HG03135 (cell line): Measurements from ENCODE around the gene NFYC.

Experiments
- ATAC-seq: cut with Tn5 transposase; IDR thresholded peaks from one replicate; pipeline ENCODE4 v1.9.1; 2021; ENCODE audit warnings: mild to moderate bottlenecking, moderate library complexity; ENCODE audit not compliant: unreplicated experiment

The NFYC gene

DNA sequence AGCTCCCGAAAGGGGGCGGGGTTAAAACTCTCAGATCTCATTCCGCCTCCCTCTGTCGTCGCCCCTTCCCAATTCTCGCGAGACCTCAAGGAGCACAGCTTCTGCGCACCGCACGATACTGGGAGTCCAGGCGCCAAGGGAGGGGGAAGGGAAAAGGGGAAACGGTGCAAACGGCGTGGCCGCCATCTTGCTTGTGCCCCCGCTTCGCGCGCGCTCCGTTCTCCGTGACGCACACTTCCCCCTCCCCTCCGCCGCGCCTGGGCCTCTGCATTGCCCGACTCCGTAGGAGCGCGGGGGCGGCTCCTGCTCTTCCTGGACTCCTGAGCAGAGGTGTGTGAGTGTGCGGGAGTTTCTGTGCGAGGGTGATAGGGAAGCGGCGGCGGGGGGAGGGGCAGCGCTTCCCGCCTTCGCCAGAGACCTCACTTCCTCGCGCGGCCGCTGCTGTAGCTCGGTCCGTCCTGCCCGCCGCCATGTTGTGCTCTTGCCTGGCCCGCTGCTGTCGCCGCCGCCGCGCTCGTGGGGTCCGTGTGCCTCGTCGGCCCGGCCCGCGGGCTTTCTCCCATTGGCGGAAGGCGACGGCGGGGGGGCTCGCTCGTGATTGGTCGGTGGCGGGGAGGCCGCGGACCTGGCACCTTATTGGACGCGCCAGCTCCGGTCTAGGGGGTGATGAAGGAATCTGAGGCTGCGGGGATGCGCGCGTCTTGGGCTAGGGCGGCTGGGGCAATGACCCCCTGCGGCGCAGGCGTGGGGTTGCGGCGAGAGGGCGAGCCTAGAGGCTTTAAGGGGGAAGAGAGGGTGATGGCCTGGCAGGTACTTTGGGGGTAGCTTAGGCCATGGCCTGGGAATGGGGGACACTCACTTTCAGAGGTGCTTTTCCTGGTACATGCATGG is at the start of gene NFYC:
Gene NFYC, plus strand, starts transcription at position 167 of the 891 bp plus-strand sequence. CDS start 47,140 bp downstream, outside the sequence.
- ATAC-seq: peak; percentile 74

DNA sequence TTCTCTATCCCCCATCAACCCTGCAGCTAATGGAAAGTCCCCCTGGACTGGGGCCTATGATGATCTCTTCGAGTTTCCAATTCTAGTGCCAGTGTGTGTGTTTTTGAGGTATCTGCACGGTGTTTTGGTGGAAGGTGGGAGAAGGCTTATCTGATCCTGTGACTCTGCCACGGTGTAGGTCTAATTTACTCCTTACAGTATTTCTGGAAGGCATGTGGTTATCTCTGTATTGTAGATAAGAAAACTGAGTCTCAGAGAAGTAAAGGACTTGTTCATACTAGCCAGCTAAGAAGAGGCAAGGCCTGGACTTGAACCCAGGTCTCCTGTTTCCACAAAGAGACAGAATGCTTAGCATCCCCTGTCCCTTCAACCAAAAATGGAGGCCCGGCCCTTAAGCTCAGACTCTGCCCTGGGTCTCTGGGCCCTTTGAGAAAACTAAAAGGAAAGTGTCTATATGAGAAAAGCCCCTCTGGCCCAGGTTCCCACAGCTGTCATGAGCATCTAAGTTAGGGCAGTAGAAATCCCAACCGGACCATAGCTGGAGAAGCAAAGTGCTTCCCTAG is 46.3 kb upstream of the NFYC start:
- no peak for ATAC-seq

DNA sequence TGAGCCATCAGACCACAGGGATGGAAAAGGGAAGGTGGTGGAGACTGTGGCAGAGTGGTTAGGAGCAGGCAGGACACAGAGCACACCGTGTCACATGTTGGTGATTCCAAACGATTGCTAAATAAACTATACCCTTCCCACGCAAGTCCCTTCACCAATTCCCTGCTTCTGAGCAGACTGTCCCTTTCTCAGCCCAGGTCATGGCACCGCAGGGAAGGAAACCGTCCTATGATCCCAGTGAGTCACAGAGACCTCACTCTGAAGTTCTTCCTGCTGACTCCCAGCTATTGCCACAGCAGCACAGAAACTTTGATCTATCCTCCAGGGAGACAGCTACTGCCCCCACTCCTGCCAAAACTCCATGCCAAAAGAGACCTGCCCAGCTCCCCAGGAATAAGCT is 45.2 kb upstream of the NFYC start:
- ATAC-seq: no peak

DNA sequence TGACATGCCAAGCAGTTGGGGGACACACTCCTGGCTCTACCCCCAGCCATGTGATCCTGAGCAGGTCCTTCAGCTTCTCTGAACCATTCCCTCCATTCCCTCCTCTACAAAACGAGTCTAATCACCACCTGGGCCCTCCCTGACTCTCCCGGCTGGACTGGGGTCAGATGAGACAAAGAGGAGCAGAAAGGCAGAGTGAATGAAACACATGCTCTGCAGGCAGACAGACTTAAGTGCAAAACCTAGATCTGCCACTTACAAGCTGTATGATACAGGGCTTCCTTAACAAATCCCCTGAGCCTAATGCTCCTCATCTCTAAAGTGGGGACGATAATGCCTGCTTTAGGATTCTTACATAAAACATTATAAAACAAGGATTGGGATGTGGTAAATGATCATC is 43.3 kb upstream of the NFYC start:
- no peak for ATAC-seq

DNA sequence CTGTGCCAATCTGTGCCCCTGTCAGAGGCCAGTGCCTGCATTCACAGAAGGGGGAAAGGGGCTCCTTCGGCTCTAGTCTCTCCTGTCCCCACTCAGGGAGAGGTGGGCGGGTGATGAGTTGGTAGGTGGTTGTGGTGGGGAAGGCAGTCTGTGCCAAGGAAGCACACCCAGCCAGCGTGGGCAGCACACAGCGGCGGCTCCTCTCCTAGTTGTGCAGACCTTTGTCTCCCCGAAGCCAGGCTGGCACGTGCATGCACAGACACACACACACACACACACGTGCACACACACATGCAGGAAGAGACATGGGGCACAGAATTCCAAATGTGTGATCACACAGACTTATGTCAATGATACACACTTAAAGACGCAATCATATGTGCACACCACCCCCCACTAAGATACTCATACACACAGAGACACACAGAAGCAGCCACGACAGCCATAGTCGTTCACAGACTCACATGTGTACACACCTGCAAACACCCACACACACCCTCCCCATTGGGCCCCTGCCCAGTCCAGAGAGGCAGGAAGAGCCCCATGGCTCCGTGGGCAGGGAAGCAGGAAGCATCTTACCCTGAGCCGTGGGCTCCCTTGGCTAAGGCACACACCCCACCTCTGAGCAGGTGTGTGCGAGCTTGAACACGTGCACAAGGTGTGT is 42.4 kb upstream of the NFYC start:
- ATAC-seq: no peak

DNA sequence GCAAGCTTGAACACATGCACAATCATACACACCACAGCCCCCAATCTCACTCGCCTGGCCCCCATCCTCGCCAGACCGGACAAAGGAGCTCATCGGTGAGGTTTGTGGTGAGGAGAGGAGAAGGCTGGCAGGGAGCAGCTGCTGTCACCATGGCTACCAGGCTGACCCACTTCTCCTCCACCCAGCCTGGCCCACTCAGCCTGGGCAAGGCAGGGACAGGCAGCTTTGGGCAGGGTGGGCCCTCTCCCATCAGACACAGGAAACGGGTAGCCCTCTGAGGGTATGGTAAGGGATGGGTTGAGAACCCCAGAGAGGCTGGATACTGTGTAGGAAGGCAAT is 41.9 kb upstream of the NFYC start:
- no peak for ATAC-seq

DNA sequence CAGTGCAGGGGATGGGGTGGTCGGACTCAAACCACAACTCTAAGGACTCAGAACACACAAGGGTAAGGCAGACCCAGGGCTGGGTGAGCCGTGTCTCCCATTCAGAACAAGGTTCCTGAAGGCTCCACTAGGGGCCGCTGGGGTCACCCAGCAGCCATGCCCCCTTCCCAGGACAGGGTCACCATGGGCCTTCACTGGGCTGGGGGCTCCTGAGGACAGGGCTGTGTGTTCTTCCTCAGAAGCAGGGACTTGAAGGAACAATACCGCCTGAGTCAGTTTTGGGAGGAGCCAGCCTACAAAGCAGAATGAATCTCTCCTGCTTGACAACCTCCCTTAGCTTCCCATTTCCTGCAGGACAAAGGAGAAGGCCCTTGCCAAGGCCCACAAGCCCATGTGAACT is 41.4 kb upstream of the NFYC start:
- ATAC-seq: no peak

DNA sequence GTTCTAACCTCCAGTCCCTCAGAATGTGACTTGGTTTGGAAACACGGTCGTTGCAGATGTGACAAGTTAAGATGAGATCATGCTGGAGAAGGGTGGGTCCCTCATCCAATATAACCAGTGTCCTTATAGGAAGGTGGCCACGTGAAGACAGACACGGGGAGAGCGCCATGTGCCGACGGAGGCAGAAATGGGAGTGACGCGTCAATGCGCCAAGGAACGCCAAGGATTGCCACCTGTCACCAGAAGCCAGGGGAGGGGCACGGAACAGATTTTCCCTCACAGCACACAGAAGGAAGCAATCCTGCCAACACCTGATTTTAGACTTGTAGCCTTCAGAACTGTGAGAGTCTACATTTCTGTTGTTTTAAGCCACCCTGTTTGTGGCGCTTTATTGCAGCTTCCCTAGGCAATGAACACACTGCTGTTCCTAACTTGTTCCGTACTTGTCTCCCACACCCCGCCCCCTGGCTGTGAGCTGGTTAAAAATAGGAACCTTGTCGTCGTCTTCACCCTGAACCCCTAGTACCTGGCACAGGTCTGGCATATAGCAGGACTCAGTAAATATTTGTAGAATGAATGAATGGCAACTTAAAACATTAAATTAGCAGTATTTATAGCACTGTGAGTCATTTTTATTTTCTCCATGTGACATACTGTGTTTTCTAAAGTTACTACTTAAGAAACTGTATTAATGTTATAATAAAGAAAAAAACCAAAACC is 40.2 kb upstream of the NFYC start:
- no peak for ATAC-seq

DNA sequence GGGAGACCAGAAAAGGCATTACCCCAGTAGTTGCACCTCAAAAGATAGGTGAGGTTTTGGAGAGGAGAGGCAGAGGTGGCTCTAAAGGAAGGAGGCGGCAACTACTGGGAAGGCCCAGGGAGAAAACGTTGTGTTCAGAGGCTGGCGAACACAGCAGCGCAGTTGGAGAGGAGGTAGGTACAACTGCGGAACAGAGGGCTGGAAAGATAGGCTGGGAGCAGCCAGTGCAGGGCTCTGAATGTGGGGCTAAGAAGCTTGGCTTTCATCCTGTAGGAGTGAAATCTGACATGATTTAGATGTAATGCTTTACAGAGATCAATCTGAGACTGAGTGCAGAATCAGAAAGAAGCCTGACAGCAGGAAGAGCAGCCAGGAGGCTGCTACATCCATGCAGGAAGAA is 39.0 kb upstream of the NFYC start:
- ATAC-seq: no peak

DNA sequence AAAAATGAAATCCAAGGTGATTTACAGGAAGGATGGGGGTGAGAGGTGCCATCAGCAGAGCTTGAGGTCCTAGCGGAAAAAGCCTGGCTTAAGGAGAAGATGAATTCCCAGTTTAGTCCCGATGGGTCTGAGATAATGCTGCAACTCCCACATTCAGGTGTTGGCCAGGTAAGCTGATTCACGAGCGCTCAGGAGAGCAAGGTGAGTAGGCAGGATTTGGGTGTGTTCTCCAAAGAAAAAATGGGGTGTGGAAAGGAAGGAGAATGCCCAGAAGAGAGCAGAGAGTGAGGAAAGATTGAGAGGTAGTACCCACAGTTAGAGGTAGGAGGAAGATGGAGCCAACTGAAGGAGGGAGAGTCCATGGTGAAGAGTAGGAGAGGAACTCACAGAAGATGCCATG is 38.5 kb upstream of the NFYC start:
- no peak for ATAC-seq

DNA sequence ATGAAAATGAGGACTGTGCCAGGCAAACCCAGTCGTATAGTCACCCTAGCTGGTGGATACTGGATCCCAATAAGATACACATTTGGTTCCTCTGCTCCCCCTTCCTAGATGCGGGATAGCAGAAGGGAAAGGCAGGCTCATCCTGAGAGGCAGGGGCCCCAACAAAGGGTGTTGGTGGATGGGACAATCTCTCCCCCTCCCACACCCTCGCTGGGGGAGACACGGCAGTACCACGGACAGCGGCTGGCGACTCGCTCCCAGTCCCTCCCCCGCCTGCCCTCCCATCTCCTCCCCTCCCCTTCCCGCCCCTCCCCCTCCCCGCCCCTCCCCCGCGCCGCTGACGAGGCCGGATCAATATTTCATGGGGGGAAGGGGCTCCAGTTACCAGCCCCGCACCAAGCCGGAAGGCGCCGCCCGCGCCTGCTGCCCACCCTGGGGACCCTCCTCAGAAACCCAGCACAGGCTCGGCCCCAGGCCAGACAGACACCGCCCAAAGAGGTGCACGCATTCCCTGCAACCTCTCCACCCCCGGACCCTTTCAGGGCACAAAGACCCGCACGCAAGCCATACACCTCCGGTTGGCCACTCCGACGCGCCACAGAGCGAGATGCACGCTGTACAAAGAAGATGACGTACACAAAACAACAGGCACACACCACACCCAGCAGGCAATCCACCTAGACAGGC is 37.5 kb upstream of the NFYC start:
- no peak for ATAC-seq

DNA sequence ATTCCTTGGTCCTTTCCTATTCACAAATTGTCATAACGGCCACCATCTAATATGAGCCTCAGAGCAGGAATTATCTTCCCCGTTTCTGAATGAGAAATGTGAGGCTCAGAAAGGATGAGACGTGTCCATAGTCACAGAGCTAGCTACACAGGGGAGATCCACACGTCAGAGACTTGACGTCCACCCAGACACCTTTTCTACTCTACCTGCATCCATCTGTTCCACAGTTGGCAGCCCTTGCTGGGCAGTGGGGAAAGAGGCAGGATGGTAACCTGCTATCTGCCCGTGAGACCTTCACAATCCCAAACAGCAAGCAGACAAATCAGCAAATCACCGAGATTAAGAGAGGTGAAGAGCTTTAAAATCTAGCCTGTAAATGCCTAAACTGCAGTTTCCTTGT is 34.5 kb upstream of the NFYC start:
- no peak for ATAC-seq

DNA sequence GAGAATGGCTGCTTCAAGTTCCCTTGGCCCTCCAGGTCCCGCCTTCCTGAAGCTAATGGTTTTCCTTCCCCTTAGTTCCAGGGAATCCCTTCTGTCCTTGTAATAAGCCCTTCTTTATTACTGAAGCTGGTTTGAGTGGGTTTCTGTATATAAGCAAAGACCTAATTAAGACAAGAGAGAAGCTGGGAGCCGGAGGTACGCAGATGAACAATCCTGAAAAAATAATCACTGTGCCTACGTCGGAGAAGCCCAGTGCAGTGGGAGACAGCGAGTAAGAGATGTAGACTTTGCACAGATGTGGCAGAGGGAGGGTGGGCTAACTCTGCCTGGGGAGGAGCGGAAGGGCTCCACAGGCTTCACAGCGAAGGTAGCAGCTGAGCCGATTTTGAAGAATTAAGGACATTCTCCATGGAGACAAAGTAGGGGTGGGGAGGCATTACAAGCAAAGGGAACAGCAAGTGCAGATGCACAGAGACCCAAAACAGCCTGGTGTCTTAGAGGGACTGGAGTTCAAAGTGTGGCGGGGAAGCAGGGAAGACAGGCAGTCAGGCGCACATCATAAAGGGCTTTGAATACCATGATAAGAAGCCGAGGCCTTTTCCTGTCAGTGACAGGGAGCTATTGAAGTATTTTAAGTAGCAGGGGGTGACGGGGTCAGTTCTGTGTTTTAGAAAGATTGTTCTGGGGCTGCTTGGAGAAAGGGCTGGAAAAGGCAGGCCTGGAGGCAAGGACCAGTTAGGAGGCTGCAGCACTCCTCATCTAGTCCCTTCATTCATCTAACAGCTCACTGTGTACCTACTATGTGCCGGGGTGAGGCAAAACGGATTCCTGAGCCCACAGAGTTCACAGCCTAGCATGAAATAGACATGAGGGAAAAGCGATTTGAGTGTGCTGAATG is 32.5 kb upstream of the NFYC start:
- no peak for ATAC-seq

DNA sequence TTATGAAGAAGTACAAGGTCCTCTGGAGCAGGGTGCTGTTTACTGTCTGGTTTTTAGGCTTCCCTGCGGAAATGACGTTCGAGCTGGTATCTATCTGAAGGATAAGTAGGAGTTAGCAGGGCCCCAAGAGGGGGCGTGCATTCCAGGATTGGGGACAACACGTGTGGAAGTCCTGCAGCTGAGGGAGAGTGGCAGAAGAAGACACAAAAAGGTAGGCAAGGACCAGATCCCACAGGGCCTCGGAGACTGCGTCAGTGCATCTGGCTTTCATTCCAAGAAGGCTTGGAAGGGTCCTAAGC is 31.9 kb upstream of the NFYC start:
- ATAC-seq: no peak

DNA sequence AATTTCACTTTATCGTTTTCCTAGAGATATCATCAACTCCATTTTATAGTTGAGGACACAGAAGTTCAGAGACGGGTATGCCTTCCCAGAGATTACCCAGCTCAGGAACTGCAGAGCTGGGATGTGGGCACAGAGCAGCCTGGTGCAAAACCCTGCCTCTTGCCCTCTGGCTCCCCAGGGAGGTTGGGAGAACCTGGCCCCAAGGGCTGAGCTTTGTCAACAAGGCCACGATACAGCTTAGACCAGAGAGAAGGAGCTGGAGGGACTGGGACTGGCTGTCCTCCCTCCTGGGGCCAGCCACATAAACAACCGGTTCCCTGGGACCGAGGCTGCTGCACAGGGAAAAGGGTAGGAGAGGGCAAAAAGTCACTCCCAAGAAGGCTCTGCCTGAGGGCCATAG is 29.8 kb upstream of the NFYC start:
- ATAC-seq: no peak

DNA sequence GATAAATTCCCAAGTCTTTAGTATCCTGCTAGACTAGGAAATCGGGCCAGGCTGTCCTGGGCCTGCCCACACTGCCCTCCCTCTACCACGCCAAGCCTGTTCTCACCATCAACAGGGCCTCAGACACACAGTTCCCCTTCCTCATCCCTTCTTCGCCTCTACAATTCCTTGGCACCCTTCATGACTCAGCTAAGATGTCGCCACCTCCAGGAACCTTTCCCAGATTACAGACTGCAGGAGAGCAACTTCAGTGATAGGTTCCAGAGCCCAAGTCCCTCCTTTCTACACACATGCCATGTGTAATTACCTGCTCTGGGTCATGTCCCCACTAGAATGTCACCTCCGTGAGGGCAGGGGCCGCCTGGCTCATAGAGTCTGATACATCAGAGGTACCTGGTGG is 29.4 kb upstream of the NFYC start:
- ATAC-seq: no peak

DNA sequence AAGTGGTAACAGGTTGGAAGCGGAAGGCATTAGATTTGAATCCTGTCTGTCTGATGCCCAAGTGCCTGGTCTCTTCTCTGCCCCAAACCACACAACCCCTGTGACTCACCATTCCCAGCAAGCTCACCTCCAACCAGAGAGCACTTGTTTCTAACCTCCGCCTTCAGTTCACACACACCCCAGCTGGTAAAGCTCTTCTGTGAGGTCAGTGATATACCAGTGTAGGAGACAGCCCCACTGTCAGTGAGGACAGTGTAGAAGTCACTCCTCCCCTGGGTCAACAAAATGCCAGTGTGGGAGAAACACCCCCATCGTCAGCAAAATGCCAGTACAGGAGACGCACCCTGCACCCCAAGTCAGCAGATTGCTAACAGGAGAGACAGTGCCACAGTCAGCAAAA is 28.6 kb upstream of the NFYC start:
- ATAC-seq: no peak

DNA sequence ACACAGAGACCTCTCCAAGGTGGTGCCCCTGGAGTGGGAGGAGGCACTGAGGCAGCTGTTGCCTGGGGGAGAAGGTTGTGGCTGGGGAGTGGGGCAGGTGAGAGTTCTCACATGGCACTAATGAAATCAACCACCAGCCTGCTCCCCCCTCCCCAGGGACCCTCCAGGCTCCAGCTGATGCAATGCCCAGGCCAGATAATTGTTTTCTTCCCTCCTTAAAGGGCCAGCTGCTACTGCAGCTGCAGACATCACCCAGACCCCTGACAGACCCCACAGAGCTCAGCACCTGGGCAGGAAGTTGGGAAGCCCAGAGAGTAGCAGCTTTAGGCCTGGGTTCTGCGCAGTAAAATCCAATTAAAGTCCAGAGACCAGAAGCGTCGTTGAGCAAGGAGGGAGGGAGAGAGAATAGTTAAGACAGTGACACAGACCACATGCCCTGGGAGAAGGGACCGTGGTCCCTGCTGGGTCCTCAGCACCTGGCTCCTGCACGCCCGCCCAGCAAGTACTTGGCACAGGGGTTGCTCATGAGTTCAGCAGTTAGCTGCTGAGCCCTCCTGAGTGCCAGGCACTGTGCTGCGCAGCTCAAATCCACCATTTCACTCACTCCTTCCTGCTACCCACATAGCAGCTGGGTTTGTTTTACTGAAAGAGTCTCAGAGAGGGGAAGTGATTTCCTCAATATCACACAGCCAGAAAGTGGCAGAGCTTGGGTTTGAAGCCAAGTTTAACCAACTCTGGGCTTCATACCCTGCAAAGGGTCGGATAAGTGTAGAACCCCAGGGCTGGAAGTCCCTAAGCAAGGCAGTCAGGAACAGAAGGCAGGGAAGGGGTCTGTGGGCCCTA is 28.0 kb upstream of the NFYC start:
- ATAC-seq: no peak

DNA sequence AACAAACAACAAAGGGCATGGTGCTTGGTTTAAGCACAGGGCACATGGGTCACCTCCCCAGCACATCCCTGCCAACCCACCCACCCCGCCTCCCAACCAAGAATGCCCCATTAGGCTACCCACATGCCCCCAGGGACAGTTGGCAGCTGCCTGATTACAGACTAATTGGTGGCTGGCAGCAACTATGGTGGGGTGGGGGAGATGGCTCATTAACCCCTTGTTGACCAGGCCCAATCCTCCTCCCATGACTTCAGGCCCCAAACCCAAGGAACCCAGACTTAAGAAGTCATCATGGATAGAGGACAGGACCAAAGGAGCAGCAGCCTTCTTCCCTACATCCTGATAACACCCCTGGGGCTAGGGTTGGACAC is 27.4 kb upstream of the NFYC start:
- no peak for ATAC-seq
